ENCODE data around the gene STARD5. TPM values are rescaled to one million over a fixed set of nuclear protein-coding genes. Genes with fewer than 3 reads are reported as not detected.

The STARD5 gene
- total RNA-seq, 1 donor from 2014 or later: 5.3 TPM

- no peak overlapping the region for H3K4me3 Mint-ChIP-seq (ENCODE audit: unreplicated experiment)
- no peaks in the 10 kb centered on the region for H3K9me3 Mint-ChIP-seq (ENCODE audit: low read depth)
- peaks cover 3% of the 10 kb centered on the region for H3K36me3 Mint-ChIP-seq (ENCODE audit: low read depth)
- no peak overlapping the region for H3K27ac Mint-ChIP-seq (ENCODE audit: unreplicated experiment)
- peaks cover 22% of the 10 kb centered on the region for H3K4me1 Mint-ChIP-seq (ENCODE audit: low read depth)
- H3K27me3 Mint-ChIP-seq (ENCODE audit: low read depth): peaks cover 9% of the 10 kb centered on the region
- no peak for TF ChIP-seq CTCF (IDR thresholded peaks at IDR 0.05)
- DNase-seq (ENCODE audit: low spot score): no peak
These were observed 24.2 kb downstream of the STARD5 start for GRCh38 chr15:81299630-81300273.

GRCh38 chr15:81299156-81299555, 24.8 kb downstream of the STARD5 start:
- H3K9me3 Mint-ChIP-seq (ENCODE audit: low read depth): no peaks in the 10 kb centered on the region
- H3K4me1 Mint-ChIP-seq (ENCODE audit: low read depth): peaks cover 18% of the 10 kb centered on the region
- no peak overlapping the region for H3K27ac Mint-ChIP-seq (ENCODE audit: unreplicated experiment)
- peaks cover 10% of the 10 kb centered on the region for H3K27me3 Mint-ChIP-seq (ENCODE audit: low read depth)
- no peak for DNase-seq (ENCODE audit: low spot score)
- no peak overlapping the region for H3K4me3 Mint-ChIP-seq (ENCODE audit: unreplicated experiment)
- H3K36me3 Mint-ChIP-seq (ENCODE audit: low read depth): peaks cover 4% of the 10 kb centered on the region
- no peak for TF ChIP-seq CTCF (IDR thresholded peaks at IDR 0.05)

- H3K27ac Mint-ChIP-seq (ENCODE audit: unreplicated experiment): no peak overlapping the region
- DNase-seq (ENCODE audit: low spot score): no peak
- H3K36me3 Mint-ChIP-seq (ENCODE audit: low read depth): peaks cover 4% of the 10 kb centered on the region
- peaks cover 12% of the 10 kb centered on the region for H3K27me3 Mint-ChIP-seq (ENCODE audit: low read depth)
- TF ChIP-seq CTCF (IDR thresholded peaks at IDR 0.05): no peak
- peaks cover 13% of the 10 kb centered on the region for H3K4me1 Mint-ChIP-seq (ENCODE audit: low read depth)
- no peaks in the 10 kb centered on the region for H3K9me3 Mint-ChIP-seq (ENCODE audit: low read depth)
- no peak overlapping the region for H3K4me3 Mint-ChIP-seq (ENCODE audit: unreplicated experiment)
These were observed 25.3 kb downstream of the STARD5 start for GRCh38 chr15:81298611-81299010.

- Mint-ChIP-seq H3K27ac (ENCODE audit: unreplicated experiment) (peak overlapping the region; percentile 34), H3K36me3 (ENCODE audit: low read depth) (peaks cover 4% of the 10 kb centered on the region), H3K9me3 (ENCODE audit: low read depth) (no peaks in the 10 kb centered on the region), H3K27me3 (ENCODE audit: low read depth) (peaks cover 12% of the 10 kb centered on the region), H3K4me3 (ENCODE audit: unreplicated experiment) (no peak overlapping the region), H3K4me1 (ENCODE audit: low read depth) (peaks cover 13% of the 10 kb centered on the region)
- no peak for DNase-seq (ENCODE audit: low spot score)
- no peak for TF ChIP-seq CTCF (IDR thresholded peaks at IDR 0.05)
These were observed 26.1 kb downstream of the STARD5 start for GRCh38 chr15:81297603-81298575.

- no peak for DNase-seq (ENCODE audit: low spot score)
- H3K27ac Mint-ChIP-seq (ENCODE audit: unreplicated experiment): no peak overlapping the region
- no peak for TF ChIP-seq CTCF (IDR thresholded peaks at IDR 0.05)
- peaks cover 13% of the 10 kb centered on the region for H3K4me1 Mint-ChIP-seq (ENCODE audit: low read depth)
- no peak overlapping the region for H3K4me3 Mint-ChIP-seq (ENCODE audit: unreplicated experiment)
- H3K36me3 Mint-ChIP-seq (ENCODE audit: low read depth): peaks cover 4% of the 10 kb centered on the region
- peaks cover 11% of the 10 kb centered on the region for H3K27me3 Mint-ChIP-seq (ENCODE audit: low read depth)
- H3K9me3 Mint-ChIP-seq (ENCODE audit: low read depth): no peaks in the 10 kb centered on the region
These were observed 26.8 kb downstream of the STARD5 start for GRCh38 chr15:81297147-81297572.

All from chondrocyte (in vitro differentiated cells).